ENCODE data around the gene KLF15. TPM values are rescaled to one million over a fixed set of nuclear protein-coding genes. Genes with fewer than 3 reads are reported as not detected.

KLF15 gene
- total and polyA plus RNA-seq, 2 donors (not counting 1 experiment from before 2014, with no cell fraction given), result 0.10 to 2.2 TPM

DNA sequence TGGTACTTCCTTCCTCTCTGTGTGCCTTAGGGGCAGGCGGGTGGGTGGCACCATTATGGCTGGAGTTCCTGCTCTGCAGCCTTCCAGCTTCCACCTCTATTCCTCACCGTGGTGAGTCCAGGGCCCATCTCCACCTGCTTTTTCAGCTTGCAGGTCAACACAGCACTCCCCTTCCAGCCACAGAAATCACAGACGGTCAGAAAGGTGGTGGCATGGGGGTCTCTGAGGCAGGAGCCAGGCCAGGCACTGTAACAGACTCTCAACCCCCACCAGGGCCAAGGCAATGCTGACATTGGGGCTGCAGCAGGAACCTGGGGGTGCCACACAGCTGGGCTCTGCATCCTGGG, 16.6 kb downstream of the KLF15 start:
- no peaks in the 10 kb centered on the region for H3K36me3 ChIP-seq (replicated peaks in 1 of 2; ENCODE audit: control extremely low read depth in 1 of 2, control insufficient read depth in 1 of 2, extremely low read depth in 1 of 2, insufficient read depth in 2 of 2, low read length in 1 of 2)
- POLR2A ChIA-PET, result no interaction called here
- H3K4me1 Mint-ChIP-seq, result no peaks in the 10 kb centered on the region
- no peaks in the 10 kb centered on the region for H3K9me3 Mint-ChIP-seq (ENCODE audit: insufficient read depth)
- H3K27ac ChIP-seq (ENCODE audit: low read length in 2 of 2), result no peak overlapping the region
- peaks cover 3% of the 10 kb centered on the region for H3K27me3 Mint-ChIP-seq
- H3K4me3 Mint-ChIP-seq, result no peak overlapping the region
- TF ChIP-seq, protein P1, sequence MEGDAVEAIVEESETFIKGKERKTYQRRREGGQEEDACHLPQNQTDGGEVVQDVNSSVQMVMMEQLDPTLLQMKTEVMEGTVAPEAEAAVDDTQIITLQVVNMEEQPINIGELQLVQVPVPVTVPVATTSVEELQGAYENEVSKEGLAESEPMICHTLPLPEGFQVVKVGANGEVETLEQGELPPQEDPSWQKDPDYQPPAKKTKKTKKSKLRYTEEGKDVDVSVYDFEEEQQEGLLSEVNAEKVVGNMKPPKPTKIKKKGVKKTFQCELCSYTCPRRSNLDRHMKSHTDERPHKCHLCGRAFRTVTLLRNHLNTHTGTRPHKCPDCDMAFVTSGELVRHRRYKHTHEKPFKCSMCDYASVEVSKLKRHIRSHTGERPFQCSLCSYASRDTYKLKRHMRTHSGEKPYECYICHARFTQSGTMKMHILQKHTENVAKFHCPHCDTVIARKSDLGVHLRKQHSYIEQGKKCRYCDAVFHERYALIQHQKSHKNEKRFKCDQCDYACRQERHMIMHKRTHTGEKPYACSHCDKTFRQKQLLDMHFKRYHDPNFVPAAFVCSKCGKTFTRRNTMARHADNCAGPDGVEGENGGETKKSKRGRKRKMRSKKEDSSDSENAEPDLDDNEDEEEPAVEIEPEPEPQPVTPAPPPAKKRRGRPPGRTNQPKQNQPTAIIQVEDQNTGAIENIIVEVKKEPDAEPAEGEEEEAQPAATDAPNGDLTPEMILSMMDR (IDR thresholded peaks at IDR 0.05), result no peak
- TF ChIP-seq EZH2 (IDR thresholded peaks at IDR 0.05; ENCODE audit: borderline replicate concordance, insufficient read depth, low read depth, low read length, poor library complexity, severe bottlenecking), result no peak
- intact Hi-C loops (cut with micrococcal nuclease), result no loop called here
- H3K27me3 ChIP-seq (replicated peaks in 1 of 4; ENCODE audit: control extremely low read depth in 1 of 4, control insufficient read depth in 3 of 4, insufficient read depth in 4 of 4, low read length in 3 of 4), result peaks cover 0 to 2% (median 0%) of the 10 kb centered on the region in 4 experiments
- CTCF ChIA-PET, result no interaction called here
- no peak overlapping the region for H3K9ac ChIP-seq (ENCODE audit: low read length)
- no peak overlapping the region for H2AFZ ChIP-seq (ENCODE audit: insufficient read depth, low read depth, low read length, poor library complexity, severe bottlenecking)
- no peak overlapping the region for H3K4me3 ChIP-seq (ENCODE audit: control extremely low read depth in 1 of 5, extremely low read depth in 1 of 5, insufficient read depth in 1 of 5, low read depth in 2 of 5, low read length in 4 of 5)
- ATAC-seq (ENCODE audit: low read depth), result no peak
- H3K27ac Mint-ChIP-seq, result no peak overlapping the region
- no peaks in the 10 kb centered on the region for H3K4me1 ChIP-seq (ENCODE audit: control insufficient read depth in 2 of 2, insufficient read depth in 2 of 2, low read length in 2 of 2)
- WGBS (ENCODE audit: insufficient coverage), result 85% methylated on average over 2 of the region's 3 CpGs
- H3K9me3 ChIP-seq (ENCODE audit: control extremely low read depth in 1 of 3, control insufficient read depth in 2 of 3, insufficient read depth in 1 of 3, low read length in 2 of 3), result no peaks in the 10 kb centered on the region
- H3K4me2 ChIP-seq (replicated peaks; ENCODE audit: low read depth, low read length, poor library complexity, severe bottlenecking), result no peak overlapping the region
- DNase-seq, result no peak
- H4K20me1 ChIP-seq (ENCODE audit: control insufficient read depth, insufficient read depth, low read length, poor library complexity, severe bottlenecking), result no peaks in the 10 kb centered on the region
- H3K79me2 ChIP-seq (ENCODE audit: control insufficient read depth, insufficient read depth, low read length), result no peaks in the 10 kb centered on the region

DNA sequence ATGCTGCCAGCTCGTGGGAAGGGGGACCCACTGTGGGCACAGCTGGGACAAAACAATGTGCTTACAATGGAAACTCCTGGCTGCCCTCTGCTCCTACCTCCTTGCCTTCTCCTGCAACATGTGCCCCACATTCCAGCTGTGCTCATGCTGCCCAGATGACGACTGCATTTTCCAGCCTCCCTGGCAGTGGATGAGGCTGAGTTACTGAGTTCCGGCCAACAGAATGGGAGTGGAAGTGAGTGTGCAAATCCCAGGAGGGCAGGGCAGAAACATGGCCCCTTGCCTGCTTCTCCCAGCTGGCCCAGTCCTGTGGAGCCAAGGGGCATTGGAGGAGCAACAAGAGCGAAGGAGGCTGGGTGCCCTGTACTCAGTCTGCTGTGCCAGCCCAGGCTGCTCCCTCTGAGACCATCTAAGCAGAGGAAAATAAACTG, 17.1 kb downstream of the KLF15 start:
- POLR2A ChIA-PET, result no interaction called here
- Histone ChIP-seq H3K27ac (ENCODE audit: low read length in 2 of 2) (no peak overlapping the region), H3K4me3 (ENCODE audit: control extremely low read depth in 1 of 5, extremely low read depth in 1 of 5, insufficient read depth in 1 of 5, low read depth in 2 of 5, low read length in 4 of 5) (no peak overlapping the region), H2AFZ (ENCODE audit: insufficient read depth, low read depth, low read length, poor library complexity, severe bottlenecking) (no peak overlapping the region), H3K79me2 (ENCODE audit: control insufficient read depth, insufficient read depth, low read length) (no peaks in the 10 kb centered on the region), H3K36me3 (replicated peaks in 1 of 2; ENCODE audit: control extremely low read depth in 1 of 2, control insufficient read depth in 1 of 2, extremely low read depth in 1 of 2, insufficient read depth in 2 of 2, low read length in 1 of 2) (no peaks in the 10 kb centered on the region), H3K9me3 (ENCODE audit: control extremely low read depth in 1 of 3, control insufficient read depth in 2 of 3, insufficient read depth in 1 of 3, low read length in 2 of 3) (no peaks in the 10 kb centered on the region), H3K4me2 (replicated peaks; ENCODE audit: low read depth, low read length, poor library complexity, severe bottlenecking) (no peak overlapping the region), H3K4me1 (ENCODE audit: control insufficient read depth in 2 of 2, insufficient read depth in 2 of 2, low read length in 2 of 2) (no peaks in the 10 kb centered on the region), H4K20me1 (ENCODE audit: control insufficient read depth, insufficient read depth, low read length, poor library complexity, severe bottlenecking) (no peaks in the 10 kb centered on the region), H3K27me3 (replicated peaks in 1 of 4; ENCODE audit: control extremely low read depth in 1 of 4, control insufficient read depth in 3 of 4, insufficient read depth in 4 of 4, low read length in 3 of 4) (peaks cover 0 to 2% (median 0%) of the 10 kb centered on the region in 4 experiments), H3K9ac (ENCODE audit: low read length) (no peak overlapping the region)
- CTCF ChIA-PET, result no interaction called here
- H3K4me1 Mint-ChIP-seq, result no peaks in the 10 kb centered on the region
- TF ChIP-seq, protein P1 (IDR thresholded peaks at IDR 0.05), result no peak
- no peak for TF ChIP-seq EZH2 (IDR thresholded peaks at IDR 0.05; ENCODE audit: borderline replicate concordance, insufficient read depth, low read depth, low read length, poor library complexity, severe bottlenecking)
- H3K9me3 Mint-ChIP-seq (ENCODE audit: insufficient read depth), result no peaks in the 10 kb centered on the region
- ATAC-seq (ENCODE audit: low read depth) (no peak), DNase-seq (no peak)
- 87% methylated on average over 4 of the region's 4 CpGs for WGBS (ENCODE audit: insufficient coverage)
- peaks cover 3% of the 10 kb centered on the region for H3K27me3 Mint-ChIP-seq
- no peak overlapping the region for H3K27ac Mint-ChIP-seq
- no peak overlapping the region for H3K4me3 Mint-ChIP-seq
- intact Hi-C loops (cut with micrococcal nuclease), result no loop called here

Data from B cell (primary cell).